HG03432 (cell line): Measurements from ENCODE around the gene HIPK3.

Source experiments
- ATAC-seq: cut with Tn5 transposase; IDR thresholded peaks from one replicate; pipeline ENCODE4 v1.9.1; 2021; ENCODE audit warnings: mild to moderate bottlenecking, moderate library complexity; ENCODE audit not compliant: unreplicated experiment

Gene HIPK3

DNA sequence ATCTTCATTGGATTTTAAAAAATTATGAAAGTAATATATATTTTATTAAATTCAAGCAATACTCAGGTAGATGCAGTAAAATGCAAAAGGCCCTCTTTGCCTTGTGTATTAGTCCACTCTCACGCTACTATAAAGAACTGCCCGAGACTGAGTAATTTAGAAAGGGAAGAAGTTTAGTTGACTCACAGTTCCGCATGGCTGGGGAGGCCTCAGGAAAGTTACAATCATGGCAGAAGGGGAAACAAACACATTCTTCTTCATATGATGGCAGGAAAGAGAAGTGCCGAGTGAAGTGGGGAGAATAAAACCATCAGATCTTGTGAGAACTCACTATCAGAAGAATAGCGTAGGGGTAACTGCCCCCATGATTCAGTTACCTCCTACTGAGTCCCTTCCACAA, 130.8 kb downstream of the HIPK3 start:
- peak; percentile 43 for ATAC-seq

GRCh38 chr11:33388793-33389525, 131.8 kb downstream of the HIPK3 start:
- no peak for ATAC-seq

GRCh38 chr11:33389635-33390034, 132.5 kb downstream of the HIPK3 start:
- ATAC-seq = peak; percentile 68

- ATAC-seq = no peak
Observed at GRCh38 chr11:33390944-33391892, 134.0 kb downstream of the HIPK3 start.

DNA sequence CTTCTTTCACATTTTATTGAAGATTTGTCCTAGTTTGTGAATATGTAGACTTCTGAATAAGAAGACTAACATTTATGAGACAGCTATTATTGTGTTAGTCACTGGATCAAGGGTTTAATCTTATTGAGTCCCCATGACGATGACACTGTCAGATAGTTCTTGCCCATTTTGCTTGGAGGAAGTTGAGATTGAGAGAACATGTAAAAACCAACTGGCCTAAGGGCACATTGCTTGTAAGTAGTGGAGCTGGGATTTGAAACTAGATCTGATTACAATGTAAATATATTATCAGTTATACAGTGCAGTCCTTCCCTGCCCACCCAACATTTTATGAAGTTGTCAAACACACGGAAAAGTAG, 134.7 kb downstream of the HIPK3 start:
- ATAC-seq = no peak

DNA sequence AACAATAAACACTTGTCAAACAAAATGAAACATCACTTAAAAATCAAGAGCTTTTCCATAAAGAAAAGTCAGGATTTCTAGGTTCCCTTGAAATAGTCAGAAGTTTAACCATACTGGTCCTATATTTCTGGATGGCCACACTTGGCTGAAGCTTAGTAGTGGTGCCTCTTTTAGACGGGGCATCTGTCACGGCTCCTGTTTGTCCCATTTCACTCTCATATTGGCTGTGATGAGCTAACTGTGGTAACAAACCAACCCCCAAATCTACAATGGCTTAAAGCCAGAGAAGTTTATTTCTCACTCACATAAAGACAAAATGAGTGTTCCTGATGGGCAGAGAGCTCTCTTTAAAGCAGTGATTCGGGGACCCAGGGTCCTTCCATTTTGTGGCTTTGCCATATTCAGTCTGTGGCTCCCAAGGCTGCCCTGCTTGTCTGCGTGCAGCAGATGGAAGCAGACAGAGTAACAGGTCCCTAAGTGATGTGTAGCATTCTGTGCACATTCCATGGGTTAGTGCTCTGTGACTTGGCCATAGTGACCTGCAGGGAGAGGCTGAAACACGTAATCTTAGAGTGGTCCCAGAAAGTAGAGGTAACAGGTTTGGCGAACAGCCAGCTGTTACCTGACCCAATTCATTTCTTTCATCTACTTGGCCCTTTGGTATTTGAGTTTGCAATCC, 137.4 kb downstream of the HIPK3 start:
- ATAC-seq = no peak

DNA sequence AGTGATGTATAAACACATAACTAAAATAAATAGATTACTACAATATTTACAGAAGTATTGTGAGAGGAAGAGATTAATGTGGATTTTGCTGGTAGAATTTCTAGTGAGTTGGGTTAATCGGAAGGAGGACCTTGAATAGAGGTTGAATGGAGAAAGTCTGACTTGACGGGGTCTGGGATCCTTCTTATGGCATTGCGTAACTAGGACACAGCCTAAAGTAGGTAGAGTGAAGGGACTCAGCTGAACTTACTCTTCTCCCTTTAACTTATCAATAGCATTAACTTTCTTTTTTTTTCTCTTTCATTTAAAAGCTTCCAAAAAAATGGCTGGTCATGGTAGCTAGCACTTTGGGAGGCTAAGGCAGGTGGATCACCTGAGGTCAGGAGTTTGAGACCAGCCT, 139.2 kb downstream of the HIPK3 start:
- ATAC-seq = no peak

GRCh38 chr11:33399421-33399820, 142.2 kb downstream of the HIPK3 start:
- ATAC-seq = no peak

DNA sequence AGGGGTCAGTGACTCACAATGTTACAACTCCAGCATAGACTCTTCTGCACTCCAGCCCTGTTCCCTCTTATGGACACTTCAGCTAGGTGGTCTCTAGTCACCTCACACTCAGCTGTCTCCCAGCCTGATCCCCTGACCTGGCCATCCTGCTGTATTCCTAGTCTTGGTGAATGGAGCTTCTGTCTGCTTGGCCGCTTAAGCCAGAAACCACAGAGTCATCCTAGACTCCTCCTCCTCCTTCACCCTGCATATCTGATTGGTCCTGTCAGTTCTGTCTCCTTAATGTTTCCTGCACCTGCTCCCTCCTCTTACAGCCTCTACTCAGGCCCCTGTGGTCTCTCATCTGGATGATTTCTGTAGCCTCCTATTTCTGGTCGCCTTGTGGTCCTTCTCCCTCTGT, 144.9 kb downstream of the HIPK3 start:
- ATAC-seq = peak; percentile 75

DNA sequence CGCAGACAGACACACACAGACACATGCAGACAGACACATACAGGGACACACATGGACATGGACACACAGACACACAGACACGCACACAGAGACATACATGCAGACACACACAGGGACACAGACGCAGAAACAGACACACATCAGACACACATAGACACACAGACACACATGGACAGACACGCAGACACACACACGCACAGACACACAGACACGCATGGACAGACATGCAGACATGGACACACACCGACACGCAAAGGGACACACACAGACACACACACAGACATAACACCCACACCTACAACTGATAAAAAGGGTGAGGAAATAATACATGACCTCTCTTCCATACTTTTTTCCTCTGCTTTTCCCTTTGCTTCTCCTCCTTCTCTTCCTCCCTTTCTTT, 146.2 kb downstream of the HIPK3 start:
- ATAC-seq = no peak

DNA sequence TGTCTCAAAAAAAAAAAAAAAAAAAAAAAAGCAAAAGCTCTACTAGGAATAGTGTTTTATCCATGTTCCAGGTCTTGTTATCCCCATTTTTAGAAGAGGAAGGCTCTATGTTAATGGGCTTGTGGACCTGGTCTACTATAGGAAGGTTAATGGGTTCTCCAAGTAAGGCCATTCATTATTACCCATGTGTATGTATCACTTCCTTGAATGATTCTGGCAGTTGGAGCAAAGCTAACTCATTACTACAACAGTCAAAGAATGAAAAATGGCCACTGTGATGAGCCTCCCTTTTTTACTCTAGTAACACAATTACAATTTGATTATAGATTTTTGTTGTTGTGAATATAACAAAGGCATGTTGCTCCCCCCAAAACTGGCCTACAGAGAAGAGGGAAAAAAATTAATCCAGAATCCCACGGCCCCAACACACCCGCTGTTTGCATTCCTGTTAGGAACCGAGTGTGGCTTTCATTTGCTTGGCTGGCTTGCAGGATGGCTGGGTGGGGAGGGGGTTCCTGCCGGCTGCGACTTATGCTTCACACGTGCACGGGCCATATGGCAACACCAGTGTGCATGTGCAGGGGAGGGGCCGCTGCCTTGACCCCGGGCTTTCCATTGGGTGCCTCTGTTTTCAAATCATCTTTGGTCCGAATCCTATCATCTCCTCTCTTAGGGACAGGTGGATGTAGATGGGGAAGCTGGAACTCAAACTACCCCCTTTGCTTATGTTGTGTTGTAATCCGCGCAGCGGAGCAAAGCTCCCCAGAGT, 148.8 kb downstream of the HIPK3 start:
- ATAC-seq = no peak
